Measurements from ENCODE around the gene MAPK8IP1. TPM values are rescaled to one million over a fixed set of nuclear protein-coding genes. Genes with fewer than 3 reads are reported as not detected.

Gene MAPK8IP1
- 4.1 and 5.2 TPM in 2 replicates for total RNA-seq

DNA sequence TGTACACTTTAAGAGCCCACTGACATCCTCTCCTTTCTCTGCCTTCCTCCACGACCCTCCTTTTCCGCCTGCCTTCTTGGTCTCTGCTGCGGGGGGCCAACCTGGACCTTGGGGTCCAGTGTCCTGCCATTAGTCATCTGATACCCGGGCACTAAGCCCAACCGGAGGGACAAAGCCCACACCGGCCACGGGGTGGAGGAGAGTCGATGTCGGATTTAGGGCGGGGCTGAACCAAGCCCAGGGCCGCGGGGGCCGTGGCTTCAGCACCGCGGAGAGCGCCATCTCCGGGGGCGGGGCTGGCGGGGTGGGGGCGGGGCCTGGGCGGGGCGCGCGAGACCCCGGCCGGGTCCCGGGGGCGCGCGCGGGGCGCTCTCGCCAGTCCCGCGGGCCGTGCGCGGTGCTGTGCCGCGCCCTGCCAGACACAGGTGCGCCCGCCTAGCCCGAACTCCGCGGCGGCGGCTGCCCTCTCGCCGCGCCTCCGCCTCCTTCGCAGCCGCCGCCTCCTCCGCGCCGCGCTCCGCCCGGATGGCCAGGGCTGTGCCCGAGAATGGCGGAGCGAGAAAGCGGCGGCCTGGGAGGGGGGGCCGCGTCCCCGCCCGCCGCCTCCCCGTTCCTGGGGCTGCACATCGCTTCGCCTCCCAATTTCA is at the start of gene MAPK8IP1:
Gene MAPK8IP1 (plus strand): TSS at position 378 of the 647 bp plus-strand sequence. CDS start 170 bp downstream, at position 548.

GRCh38 chr11:45846974-45847910 is 38.2 kb upstream of the MAPK8IP1 start, which contains the start of gene CRY2:
TSS of gene CRY2 (plus strand) at chr11:45847475. CDS start at chr11:45847491, 16 bp downstream.

GRCh38 chr11:45906965-45907611 is 21.6 kb downstream of the MAPK8IP1 start, which contains the start of gene FREY1:
TSS of gene FREY1 (minus strand) at chr11:45907271. CDS start at chr11:45907245, 26 bp downstream.

GRCh38 chr11:45917623-45918330 is 32.3 kb downstream of the MAPK8IP1 start, which contains the start of gene PEX16:
TSS of gene PEX16 (minus strand) at chr11:45917877. CDS start at chr11:45917811, 66 bp downstream.

DNA sequence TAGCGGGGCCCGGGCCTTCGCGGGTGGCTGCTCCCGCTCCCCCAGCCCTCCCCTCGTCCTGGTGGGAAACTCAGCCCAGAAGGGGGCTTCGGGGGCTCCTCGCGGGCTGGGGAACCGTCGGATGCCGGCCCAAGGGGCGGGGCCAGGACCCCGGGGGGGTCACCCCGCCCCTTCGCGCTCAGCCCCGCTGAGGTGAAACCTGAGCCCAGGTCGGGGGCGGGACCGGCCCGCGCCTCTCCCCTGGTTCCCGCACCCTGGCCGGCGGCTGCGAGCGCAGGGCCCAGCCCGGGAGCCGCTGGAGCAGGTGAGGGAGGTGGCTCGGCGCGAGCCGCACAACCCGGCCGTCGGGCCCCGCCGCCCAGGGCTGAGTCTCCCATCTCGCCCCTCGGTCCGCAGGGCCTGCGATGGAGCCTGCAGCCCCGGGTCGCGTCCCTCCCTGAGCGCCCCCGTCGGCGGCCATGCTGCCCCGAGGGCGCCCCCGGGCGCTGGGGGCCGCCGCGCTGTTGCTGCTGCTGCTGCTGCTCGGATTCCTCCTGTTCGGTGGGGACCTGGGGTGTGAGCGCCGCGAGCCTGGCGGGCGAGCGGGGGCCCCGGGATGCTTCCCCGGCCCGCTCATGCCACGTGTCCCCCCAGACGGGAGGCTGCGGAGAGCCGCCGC is 37.1 kb downstream of the MAPK8IP1 start, which contains the start of gene LARGE2:
Gene LARGE2 (plus strand): TSS at position 232 of the 658 bp plus-strand sequence. CDS start 227 bp downstream, at position 459.

Other genes starting within 250 kb of the MAPK8IP1 start
- 15.2 and 64.6 TPM in 2 replicates for gene CHST1, start 220.0 kb upstream of the MAPK8IP1 start, total RNA-seq
- 5.6 and 8.4 TPM in 2 replicates for gene SLC35C1, start 80.5 kb upstream of the MAPK8IP1 start, total RNA-seq
- gene CRY2, start 38.2 kb upstream of the MAPK8IP1 start, total RNA-seq = 4.5 and 6.7 TPM in 2 replicates
- gene FREY1, start 21.6 kb downstream of the MAPK8IP1 start, total RNA-seq = 0.65 and 1.7 TPM in 2 replicates
- gene PEX16, start 32.2 kb downstream of the MAPK8IP1 start, total RNA-seq = 38.3 and 43.2 TPM in 2 replicates
- under 0.01 TPM in 1 of 2 replicates, not detected in the other for gene LARGE2, start 37.0 kb downstream of the MAPK8IP1 start, total RNA-seq
- 4.2 and 7.4 TPM in 2 replicates for gene PHF21A, start 235.8 kb downstream of the MAPK8IP1 start, total RNA-seq